ENCODE measurements around the gene ARMC3. TPM values are rescaled to one million over a fixed set of nuclear protein-coding genes. Genes with fewer than 3 reads are reported as not detected.
"Not testable (repeated sequence)": the region's sequence is repeated elsewhere in the genome, so short reads cannot be mapped to it uniquely, and the experiment has no call there.

The ARMC3 gene
- total RNA-seq, 1 donor from 2014 or later = not detected

DNA sequence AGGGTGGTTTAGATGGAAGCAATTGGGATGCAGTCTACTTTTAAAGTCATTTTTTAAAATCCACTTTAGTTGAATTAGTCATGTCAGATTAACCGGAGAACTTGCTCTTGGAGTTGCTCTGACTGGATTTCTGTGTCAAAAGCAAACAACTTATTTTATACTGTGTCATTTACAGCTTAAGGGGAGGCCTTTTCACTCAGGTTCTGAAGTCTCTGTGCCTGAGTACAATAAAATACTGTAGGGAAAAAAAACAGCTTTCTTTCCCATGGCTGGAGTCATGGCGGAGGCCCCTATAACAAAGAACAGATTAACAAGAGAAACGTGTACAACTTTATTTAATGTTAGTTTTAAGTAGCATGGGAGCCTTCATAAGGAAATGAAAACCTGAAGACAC, 128.3 kb downstream of the ARMC3 start:
- H3K9me3 ChIP-seq (replicated peaks) = peaks cover 20% of the 10 kb centered on the region
- no peak for DNase-seq
- H3K27me3 ChIP-seq (ENCODE audit: low read depth) = no peaks in the 10 kb centered on the region
- intact Hi-C loops (cut with micrococcal nuclease) = no loop called here
- no peak overlapping the region for H3K4me3 ChIP-seq
- H3K27ac ChIP-seq (replicated peaks) = no peak overlapping the region
- H3K4me1 ChIP-seq = peaks cover 3% of the 10 kb centered on the region
- H3K36me3 ChIP-seq = no peaks in the 10 kb centered on the region
- TF ChIP-seq, protein P1, sequence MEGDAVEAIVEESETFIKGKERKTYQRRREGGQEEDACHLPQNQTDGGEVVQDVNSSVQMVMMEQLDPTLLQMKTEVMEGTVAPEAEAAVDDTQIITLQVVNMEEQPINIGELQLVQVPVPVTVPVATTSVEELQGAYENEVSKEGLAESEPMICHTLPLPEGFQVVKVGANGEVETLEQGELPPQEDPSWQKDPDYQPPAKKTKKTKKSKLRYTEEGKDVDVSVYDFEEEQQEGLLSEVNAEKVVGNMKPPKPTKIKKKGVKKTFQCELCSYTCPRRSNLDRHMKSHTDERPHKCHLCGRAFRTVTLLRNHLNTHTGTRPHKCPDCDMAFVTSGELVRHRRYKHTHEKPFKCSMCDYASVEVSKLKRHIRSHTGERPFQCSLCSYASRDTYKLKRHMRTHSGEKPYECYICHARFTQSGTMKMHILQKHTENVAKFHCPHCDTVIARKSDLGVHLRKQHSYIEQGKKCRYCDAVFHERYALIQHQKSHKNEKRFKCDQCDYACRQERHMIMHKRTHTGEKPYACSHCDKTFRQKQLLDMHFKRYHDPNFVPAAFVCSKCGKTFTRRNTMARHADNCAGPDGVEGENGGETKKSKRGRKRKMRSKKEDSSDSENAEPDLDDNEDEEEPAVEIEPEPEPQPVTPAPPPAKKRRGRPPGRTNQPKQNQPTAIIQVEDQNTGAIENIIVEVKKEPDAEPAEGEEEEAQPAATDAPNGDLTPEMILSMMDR (IDR thresholded peaks at IDR 0.05; ENCODE audit: borderline replicate concordance) = no peak

GRCh38 chr10:23058366-23058765, 130.5 kb downstream of the ARMC3 start:
- H3K4me1 ChIP-seq = no peaks in the 10 kb centered on the region
- no peaks in the 10 kb centered on the region for H3K36me3 ChIP-seq
- H3K9me3 ChIP-seq (replicated peaks) = peaks cover 20% of the 10 kb centered on the region
- H3K4me3 ChIP-seq = no peak overlapping the region
- DNase-seq = no peak
- H3K27ac ChIP-seq (replicated peaks) = no peak overlapping the region
- no peaks in the 10 kb centered on the region for H3K27me3 ChIP-seq (ENCODE audit: low read depth)
- intact Hi-C loops (cut with micrococcal nuclease) = no loop called here
- TF ChIP-seq, protein P1 (IDR thresholded peaks at IDR 0.05; ENCODE audit: borderline replicate concordance) = no peak

- no peak overlapping the region for H3K4me3 ChIP-seq
- H3K9me3 ChIP-seq (replicated peaks) = peaks cover 20% of the 10 kb centered on the region
- intact Hi-C loops (cut with micrococcal nuclease) = no loop called here
- peaks cover 11% of the 10 kb centered on the region for H3K4me1 ChIP-seq
- no peaks in the 10 kb centered on the region for H3K36me3 ChIP-seq
- TF ChIP-seq, protein P1 (IDR thresholded peaks at IDR 0.05; ENCODE audit: borderline replicate concordance) = no peak
- H3K27ac ChIP-seq (replicated peaks) = no peak overlapping the region
- H3K27me3 ChIP-seq (ENCODE audit: low read depth) = no peaks in the 10 kb centered on the region
- DNase-seq = no peak
Measured at GRCh38 chr10:23060918-23061317, 133.1 kb downstream of the ARMC3 start.

- Histone ChIP-seq H3K9me3 (replicated peaks) (peaks cover 19% of the 10 kb centered on the region), H3K4me1 (peaks cover 27% of the 10 kb centered on the region), H3K4me3 (no peak overlapping the region), H3K36me3 (no peaks in the 10 kb centered on the region), H3K27me3 (ENCODE audit: low read depth) (no peaks in the 10 kb centered on the region), H3K27ac (replicated peaks) (no peak overlapping the region)
- intact Hi-C loops (cut with micrococcal nuclease) = no loop called here
- TF ChIP-seq, protein P1 (IDR thresholded peaks at IDR 0.05; ENCODE audit: borderline replicate concordance) = no peak
- DNase-seq = no peak
Measured at GRCh38 chr10:23063045-23063972, 135.5 kb downstream of the ARMC3 start.

GRCh38 chr10:23063973-23064812, 136.3 kb downstream of the ARMC3 start:
- DNase-seq = no peak
- Histone ChIP-seq H3K27me3 (ENCODE audit: low read depth) (no peaks in the 10 kb centered on the region), H3K9me3 (replicated peaks) (peaks cover 11% of the 10 kb centered on the region), H3K27ac (replicated peaks) (no peak overlapping the region), H3K4me3 (no peak overlapping the region), H3K4me1 (peaks cover 28% of the 10 kb centered on the region), H3K36me3 (no peaks in the 10 kb centered on the region)
- TF ChIP-seq, protein P1 (IDR thresholded peaks at IDR 0.05; ENCODE audit: borderline replicate concordance) = no peak
- intact Hi-C loops (cut with micrococcal nuclease) = no loop called here

DNA sequence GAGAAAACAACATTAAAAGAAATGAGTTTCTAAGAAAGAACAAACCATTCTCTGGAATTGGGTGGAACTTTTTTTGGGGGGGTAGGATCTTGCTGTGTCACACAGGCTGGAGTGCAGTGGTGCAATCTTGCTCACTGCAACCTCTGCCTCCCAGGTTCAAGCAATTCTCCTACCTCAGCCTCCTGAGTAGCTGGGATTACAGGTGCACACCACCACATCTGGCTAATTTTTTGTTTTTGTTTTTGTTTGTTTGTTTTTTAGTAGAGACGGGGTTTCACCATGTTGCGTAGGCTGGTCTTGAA, 136.9 kb downstream of the ARMC3 start:
- H3K36me3 ChIP-seq; H3K27ac ChIP-seq (replicated peaks); intact Hi-C loops (cut with micrococcal nuclease); DNase-seq; H3K9me3 ChIP-seq (replicated peaks); H3K27me3 ChIP-seq (ENCODE audit: low read depth); H3K4me3 ChIP-seq: not testable (repeated sequence)
- H3K4me1 ChIP-seq = peaks cover 31% of the 10 kb centered on the region

All from left ventricle myocardium inferior (tissue), 1 donor.